GM19463 (cell line): Measurements from ENCODE around the gene ARHGEF28.

Source experiments
- ATAC-seq: cut with Tn5 transposase; IDR thresholded peaks from one replicate; pipeline ENCODE4 v1.9.1; 2021; ENCODE audit warnings: mild to moderate bottlenecking, moderate library complexity; ENCODE audit not compliant: unreplicated experiment

ARHGEF28 gene

GRCh38 chr5:73692166-73692640, 66.2 kb downstream of the ARHGEF28 start:
- ATAC-seq: peak; percentile 38

DNA sequence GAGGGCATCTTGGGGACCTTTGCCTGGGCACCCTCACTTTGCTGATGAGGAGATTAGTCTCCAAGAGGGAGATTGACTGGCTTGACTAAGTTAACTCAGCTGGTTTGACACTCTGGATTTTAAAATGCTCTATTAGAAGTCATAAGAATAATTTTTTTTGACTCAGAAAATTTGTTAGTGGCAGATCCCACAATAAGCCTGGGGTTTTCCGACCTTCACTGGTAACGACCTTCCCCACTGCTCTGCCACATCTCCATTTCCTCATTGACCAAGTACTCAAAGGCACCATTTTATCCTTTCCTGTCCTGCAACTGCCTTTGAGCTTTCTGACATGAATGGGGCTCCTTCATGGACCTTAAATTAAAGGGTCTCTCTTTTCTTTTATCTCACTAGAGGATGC, 67.0 kb downstream of the ARHGEF28 start:
- no peak for ATAC-seq

- peak; percentile 9 for ATAC-seq
Observed at GRCh38 chr5:73693573-73694061, 67.6 kb downstream of the ARHGEF28 start.

DNA sequence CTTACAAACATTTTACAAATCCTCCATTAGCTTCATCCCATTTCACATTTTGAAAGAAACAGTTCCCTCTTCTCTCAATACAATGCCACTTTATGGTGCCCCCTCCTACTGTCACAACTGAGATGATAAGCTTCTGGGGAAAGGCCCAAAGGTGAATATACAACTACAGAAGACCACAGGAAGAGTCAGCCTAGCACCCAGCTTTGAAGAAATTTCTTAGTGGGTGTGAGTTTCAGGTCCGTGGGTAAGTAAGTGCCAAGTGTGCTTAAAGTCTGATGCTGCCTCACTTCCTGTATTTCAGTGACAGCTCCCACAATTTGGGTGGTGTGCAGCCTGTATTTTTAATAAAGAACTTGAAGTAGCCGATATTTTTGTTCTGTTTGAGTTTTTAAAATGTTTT, 68.1 kb downstream of the ARHGEF28 start:
- ATAC-seq: peak; percentile 78

DNA sequence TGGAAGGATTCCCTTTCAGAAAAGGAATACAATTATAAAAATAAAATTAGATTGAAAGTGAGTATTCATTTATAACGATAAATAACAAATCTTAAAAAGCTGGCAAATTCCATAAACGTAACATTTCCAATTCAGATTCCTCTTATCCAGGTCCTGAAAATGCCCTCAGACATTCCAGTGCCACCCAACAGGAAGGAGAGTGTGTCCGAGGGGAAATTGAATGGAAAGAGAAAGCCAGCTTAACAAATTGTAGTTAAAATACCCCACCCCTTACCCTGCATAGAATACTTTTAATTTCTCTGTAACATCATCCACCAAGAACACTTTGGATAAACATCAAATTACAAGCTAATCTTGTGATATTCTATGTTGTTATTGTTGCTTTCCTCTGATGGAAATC, 72.0 kb downstream of the ARHGEF28 start:
- ATAC-seq: no peak

GRCh38 chr5:73701566-73701965, 75.6 kb downstream of the ARHGEF28 start:
- no peak for ATAC-seq

DNA sequence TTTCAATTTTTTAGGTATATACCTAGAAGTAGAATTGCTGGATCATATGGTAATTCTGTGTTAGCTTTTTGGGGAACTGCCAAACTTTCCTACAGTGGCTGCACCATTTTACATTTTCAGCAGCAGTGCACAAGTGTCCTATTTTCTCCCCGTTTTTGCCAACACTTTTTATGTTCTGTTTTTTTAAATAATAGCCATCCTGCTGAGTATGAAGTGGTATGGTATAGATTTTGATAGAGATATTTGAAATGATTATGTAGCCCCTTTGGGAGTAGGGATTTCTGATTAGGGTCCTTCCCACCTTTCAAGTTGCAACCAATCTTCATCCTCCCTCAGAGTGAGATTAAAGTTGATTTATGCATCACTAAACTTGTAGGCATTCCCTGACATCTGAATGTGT, 76.5 kb downstream of the ARHGEF28 start:
- no peak for ATAC-seq

DNA sequence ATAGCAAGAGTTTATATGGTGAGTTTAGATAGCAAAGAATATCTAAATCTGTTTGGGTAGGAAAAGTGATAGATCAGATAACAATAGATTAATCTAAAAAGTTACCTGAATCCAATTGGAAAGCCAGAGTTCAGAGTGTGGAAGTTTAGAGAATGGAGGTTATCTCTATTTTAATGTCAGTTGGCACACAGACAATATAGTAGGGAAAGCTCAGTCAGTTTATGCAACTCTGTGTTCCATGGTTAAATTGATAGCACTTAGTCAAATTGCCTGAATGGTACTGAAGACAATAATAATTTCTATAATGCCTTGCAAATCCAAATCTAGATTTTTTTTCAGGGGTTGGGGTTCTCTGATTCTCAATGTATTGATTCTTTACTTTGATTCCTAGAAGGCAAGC, 77.0 kb downstream of the ARHGEF28 start:
- no peak for ATAC-seq

GRCh38 chr5:73705364-73705763, 79.4 kb downstream of the ARHGEF28 start:
- ATAC-seq: no peak

DNA sequence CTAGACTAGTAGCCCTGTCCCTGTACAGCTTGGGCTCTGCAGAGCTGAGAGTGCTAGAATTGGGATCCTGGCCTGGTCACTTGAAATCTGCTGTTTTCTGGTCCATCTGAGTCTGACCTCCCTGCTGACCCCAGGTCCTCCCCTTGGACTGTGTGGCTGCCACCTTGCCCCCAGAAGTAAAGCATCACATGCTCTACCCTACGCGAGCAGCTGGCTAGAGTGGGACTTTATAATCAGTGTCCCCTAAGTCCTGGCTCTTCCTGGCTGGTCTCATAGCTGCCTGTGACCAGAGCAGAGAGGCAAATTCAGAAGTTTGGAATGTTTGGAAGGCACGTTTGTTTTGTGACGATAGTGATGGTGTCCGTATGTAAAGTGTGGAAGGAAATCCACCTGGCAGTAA, 81.0 kb downstream of the ARHGEF28 start:
- no peak for ATAC-seq

DNA sequence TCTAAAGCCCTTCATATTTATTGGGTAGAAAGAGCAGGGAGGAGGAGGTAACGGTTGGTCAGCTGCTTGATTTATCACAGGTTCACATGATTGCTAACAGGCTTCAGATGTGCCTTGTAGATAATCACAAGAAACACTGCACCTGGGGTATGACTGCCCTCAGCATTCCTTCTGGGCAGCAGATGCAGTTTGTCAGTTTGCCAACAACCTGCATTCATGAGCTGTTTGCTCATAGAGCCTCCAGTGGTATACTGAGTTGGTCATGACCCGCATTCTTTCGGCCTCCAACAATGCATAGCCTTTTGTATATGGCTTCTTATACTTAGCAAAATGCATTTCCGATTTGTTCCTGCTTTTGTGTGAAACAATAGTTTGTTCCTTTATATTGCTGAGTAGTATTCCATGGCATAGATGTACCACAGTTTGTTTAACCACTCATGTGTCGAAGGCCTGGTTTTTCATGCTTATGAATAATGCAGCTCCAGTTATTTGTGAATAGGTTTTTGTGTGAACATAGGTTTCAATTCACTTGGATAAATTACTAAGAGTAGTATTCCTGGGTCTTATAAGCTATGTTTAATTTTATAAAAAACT, 83.6 kb downstream of the ARHGEF28 start:
- no peak for ATAC-seq

DNA sequence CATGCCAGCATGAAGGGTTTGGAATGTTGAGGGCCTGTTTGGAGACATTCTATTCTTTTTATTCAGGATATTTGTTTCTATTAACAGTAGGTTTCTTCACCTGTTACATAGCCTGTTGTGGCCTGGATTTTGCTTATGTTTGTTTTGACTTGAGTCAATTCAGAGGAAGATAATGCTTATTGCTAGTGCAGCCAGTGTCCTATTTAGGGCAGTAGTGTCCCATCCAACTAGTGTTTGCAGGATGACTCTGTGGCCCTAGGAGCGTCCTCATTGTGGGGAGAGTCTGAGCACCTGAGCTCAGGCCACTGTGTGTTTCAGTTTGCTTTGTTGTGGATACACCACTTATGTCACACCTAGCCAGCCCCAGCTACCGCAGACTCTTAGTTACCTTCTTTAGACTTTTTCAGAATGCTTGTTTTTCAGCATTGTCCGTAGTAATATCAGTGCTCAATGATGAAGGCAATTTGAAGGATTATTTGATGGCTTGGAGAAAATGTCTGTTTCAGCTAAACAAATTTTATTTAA, 90.3 kb downstream of the ARHGEF28 start:
- ATAC-seq: no peak

GRCh38 chr5:73718762-73719161, 92.8 kb downstream of the ARHGEF28 start:
- no peak for ATAC-seq

- ATAC-seq: no peak
Observed at GRCh38 chr5:73719632-73720031, 93.6 kb downstream of the ARHGEF28 start.

- no peak for ATAC-seq
Observed at GRCh38 chr5:73722231-73722630, 96.2 kb downstream of the ARHGEF28 start.

DNA sequence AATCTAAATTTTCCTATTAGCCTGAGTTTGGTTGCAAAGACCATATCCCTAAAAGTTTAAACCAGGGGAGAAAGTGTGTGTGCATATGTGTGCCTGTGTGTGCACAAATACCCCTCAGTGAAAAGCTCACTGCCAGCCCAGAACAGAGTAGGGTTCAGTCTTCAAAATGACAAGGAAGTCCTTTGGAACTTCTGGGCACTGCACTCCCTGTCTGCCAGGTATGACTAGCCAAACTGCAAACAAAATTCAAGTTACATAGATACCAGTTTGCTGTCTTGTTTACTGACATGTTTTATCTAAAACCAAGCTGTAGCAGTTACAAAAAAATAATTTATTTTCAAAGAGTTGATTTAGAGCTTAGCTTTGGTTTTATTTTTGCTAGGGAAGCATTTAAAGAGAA, 100.1 kb downstream of the ARHGEF28 start:
- ATAC-seq: no peak

DNA sequence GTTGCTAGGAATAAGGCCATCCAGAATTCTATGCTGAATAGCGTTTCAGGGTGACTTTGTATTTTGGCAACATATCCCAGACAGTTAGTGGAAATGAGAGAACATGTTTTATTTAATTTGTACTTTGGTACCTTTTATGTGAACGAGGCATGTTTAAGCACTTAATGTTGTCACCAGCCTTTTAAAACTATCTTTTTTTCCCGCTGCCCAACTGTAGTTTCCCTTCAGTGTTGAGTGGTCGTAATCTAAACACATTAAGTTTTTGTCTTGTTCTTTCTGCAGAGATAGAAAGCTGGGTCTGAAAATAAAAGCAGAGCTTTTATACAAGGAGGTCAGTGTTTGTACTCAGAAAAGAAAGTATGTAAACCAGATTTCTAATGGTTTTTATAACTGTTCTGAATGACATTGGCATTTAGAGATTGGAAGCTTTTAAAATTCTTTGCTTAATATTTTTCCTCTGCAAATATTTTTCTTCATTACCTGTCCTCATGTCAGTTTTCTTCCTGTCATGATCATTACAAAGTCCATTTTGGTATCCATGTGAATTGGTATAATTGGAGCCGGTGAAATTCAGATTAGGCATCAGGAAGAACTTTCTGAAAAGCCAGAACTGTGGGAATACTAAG, 100.7 kb downstream of the ARHGEF28 start:
- no peak for ATAC-seq

- no peak for ATAC-seq
Observed at GRCh38 chr5:73727470-73727869, 101.5 kb downstream of the ARHGEF28 start.

GRCh38 chr5:73728493-73729273, 102.7 kb downstream of the ARHGEF28 start:
- no peak for ATAC-seq

GRCh38 chr5:73729329-73729728, 103.3 kb downstream of the ARHGEF28 start:
- no peak for ATAC-seq

GRCh38 chr5:73732045-73732444, 106.0 kb downstream of the ARHGEF28 start:
- no peak for ATAC-seq

- ATAC-seq: no peak
Observed at GRCh38 chr5:73733219-73733618, 107.2 kb downstream of the ARHGEF28 start.
